Activated CD8-positive, alpha-beta memory T cell treated with anti-CD3 and anti-CD28 coated beads, Interleukin-2, amount 10 ng/mL, durations not matched to agents 7 days and 5 days (primary cell): ENCODE measurements around the gene EFTUD2. TPM values are rescaled to one million over a fixed set of nuclear protein-coding genes. Genes with fewer than 3 reads are reported as not detected.
"Not testable (repeated sequence)": the region's sequence is repeated elsewhere in the genome, so short reads cannot be mapped to it uniquely, and the experiment has no call there.

Experiments
- ATAC-seq: fragments of 150-1000 bp; cut with Tn5 transposase; one replicate; pipeline ENCODE4 v1.10.0; 2021; ENCODE audit warnings: moderate library complexity
- CTCF ChIA-PET: fragments of 350-600 bp; sonication (Branson Sonifier 250); formaldehyde crosslinking; loops from one replicate; lab custom pipeline; 2021; ENCODE audit warnings: antibody characterized with exemption; lab: Charles Lee
- DNase-seq: peaks from one replicate; pipeline ENCODE4 v3.0.0-alpha.2; 2020
- H3K27ac Mint-ChIP-seq: one replicate; pipeline ENCODE4 v1.8.0; 2021; ENCODE audit warnings: mild to moderate bottlenecking, mixed read lengths
- H3K27me3 Mint-ChIP-seq: one replicate; pipeline ENCODE4 v1.8.0; 2021; ENCODE audit warnings: mixed read lengths
- H3K36me3 Mint-ChIP-seq: one replicate; pipeline ENCODE4 v1.8.0; 2021; ENCODE audit warnings: mild to moderate bottlenecking, mixed read lengths
- H3K4me1 Mint-ChIP-seq: one replicate; pipeline ENCODE4 v1.8.0; 2021; ENCODE audit warnings: mixed read lengths
- H3K4me3 Mint-ChIP-seq: one replicate; pipeline ENCODE4 v1.8.0; 2021; ENCODE audit warnings: mild to moderate bottlenecking, moderate library complexity, mixed read lengths
- H3K9me3 Mint-ChIP-seq: one replicate; pipeline ENCODE4 v1.8.0; 2022; ENCODE audit warnings: low read depth, mixed read lengths
- total RNA-seq, 2 experiments: library from RNA; stranded (reverse); gene quantifications; one replicate each; pipeline ENCODE4 v1.2.3, GENCODE V29; 2021

Gene EFTUD2
- total RNA-seq, 2 experiments from 2014 or later = 134 to 178 TPM

DNA sequence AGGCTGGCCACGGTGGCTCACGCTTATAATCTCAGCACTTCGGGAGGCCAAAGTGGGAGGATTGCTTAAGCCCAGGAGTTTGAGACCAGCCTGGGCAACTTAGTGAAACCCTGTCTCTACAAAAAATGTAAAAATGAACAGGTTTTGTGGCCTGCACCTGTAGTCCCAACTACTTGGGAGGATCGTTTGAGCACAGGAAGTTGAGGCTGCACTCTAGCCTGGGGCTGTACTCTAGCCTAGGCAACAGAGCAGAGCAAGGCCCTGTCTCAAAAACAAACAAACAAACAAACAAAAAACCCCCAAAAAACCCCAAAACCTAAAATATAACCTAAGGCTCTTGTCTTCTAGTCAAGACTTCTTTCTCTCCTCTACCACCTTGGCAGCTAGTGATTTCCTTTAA lies 59.0 kb downstream of the EFTUD2 start:
- Mint-ChIP-seq H3K9me3 (no peaks in the 10 kb centered on the region), H3K27me3 (no peaks in the 10 kb centered on the region), H3K36me3 (no peaks in the 10 kb centered on the region), H3K27ac (no peak overlapping the region), H3K4me3 (no peak overlapping the region), H3K4me1 (no peaks in the 10 kb centered on the region)
- CTCF ChIA-PET = no interaction called here
- ATAC-seq (no peak), DNase-seq (no peak)

DNA sequence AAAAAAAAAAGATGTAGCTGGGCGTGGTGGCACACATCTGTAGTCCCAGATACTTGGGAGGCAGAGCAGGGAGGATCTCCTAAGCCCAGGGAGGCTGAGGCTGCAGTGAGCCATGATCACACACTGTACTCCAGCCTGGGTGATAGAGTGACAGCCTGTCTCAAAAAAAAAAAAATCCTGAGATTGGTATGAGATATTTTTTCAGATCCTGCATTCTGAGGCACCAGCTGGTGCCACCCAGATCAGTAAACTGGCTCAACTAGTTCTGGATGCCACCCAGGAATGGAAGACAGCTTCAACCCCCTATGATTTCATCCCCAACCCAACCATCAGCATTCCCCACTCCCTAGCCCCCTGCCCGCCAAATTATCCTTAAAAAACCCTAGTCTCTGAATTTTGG lies 62.0 kb downstream of the EFTUD2 start:
- no peak overlapping the region for H3K4me3 Mint-ChIP-seq
- no peaks in the 10 kb centered on the region for H3K36me3 Mint-ChIP-seq
- no peak for DNase-seq
- H3K4me1 Mint-ChIP-seq = no peaks in the 10 kb centered on the region
- CTCF ChIA-PET = interaction anchor here (0.7 to 2.2 kb wide), 5 partner anchors 20 to 436 kb away, joined by 3 to 6 read pairs (median 3); no protein-coding TSS in a partner anchor
- H3K9me3 Mint-ChIP-seq = no peaks in the 10 kb centered on the region
- no peak overlapping the region for H3K27ac Mint-ChIP-seq
- H3K27me3 Mint-ChIP-seq = peaks cover 18% of the 10 kb centered on the region
- ATAC-seq = no peak

DNA sequence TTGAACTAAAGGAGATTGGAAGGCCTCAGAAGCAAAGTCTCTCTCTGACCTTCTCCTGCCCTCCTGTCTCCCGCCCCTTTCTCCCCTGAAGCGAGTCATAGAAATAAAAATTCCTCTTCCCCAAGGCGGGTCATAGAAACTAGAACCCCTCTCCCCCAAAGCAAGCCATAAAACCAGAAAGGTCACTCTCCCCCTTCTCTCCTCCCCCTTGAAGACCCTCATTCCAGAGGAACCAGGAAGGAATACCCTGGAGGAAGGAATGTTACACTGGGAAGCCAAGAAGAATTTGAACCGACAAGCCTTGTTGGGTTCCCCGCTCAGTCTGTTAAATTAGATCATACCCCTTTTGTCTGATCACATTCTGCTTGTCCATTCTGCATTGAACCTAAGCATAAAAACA lies 66.4 kb downstream of the EFTUD2 start:
- Mint-ChIP-seq H3K4me3 (no peak overlapping the region), H3K27me3 (peaks cover 52% of the 10 kb centered on the region)

DNA sequence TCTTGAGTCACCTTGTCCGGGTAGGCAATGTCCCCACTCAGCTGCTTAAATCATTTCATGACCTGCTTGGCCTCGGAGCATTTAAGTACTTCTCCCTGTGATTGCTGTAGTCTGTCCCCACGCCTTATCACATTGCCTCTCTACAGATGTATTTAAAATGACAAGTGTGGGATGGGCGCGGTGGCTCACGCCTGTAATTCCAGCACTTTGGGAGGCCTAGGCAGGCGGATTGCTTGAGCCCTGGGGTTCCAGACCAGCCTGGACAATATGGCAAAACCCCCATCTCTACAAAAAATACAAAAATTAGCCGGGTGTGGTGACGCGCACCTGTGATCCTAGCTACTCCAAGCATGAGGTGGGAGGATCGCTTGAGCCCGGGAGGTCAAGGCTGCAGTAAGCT lies 67.9 kb downstream of the EFTUD2 start:
- Mint-ChIP-seq H3K27me3 (peaks cover 64% of the 10 kb centered on the region), H3K4me1 (peaks cover 6% of the 10 kb centered on the region), H3K4me3 (no peak overlapping the region), H3K9me3 (no peaks in the 10 kb centered on the region), H3K27ac (no peak overlapping the region), H3K36me3 (peaks cover 3% of the 10 kb centered on the region)
- CTCF ChIA-PET = interaction anchor here (0.5 to 2.9 kb wide), 3 partner anchors 53 to 321 kb away, joined by 3 to 21 read pairs (median 4); partner anchors contain the start of gene ACBD4
- ATAC-seq (no peak), DNase-seq (no peak)

More for the DNA sequence above, 66.4 kb downstream of the EFTUD2 start:
- DNase-seq (no peak), ATAC-seq (no peak)
- CTCF ChIA-PET = interaction anchor here (2.9 kb wide), 1 partner anchor 54 kb away, joined by 21 read pairs; no protein-coding TSS in a partner anchor
- no peaks in the 10 kb centered on the region for H3K9me3 Mint-ChIP-seq
- H3K4me1 Mint-ChIP-seq = peaks cover 6% of the 10 kb centered on the region
- H3K27ac Mint-ChIP-seq = no peak overlapping the region
- H3K36me3 Mint-ChIP-seq = peaks cover 3% of the 10 kb centered on the region

DNA sequence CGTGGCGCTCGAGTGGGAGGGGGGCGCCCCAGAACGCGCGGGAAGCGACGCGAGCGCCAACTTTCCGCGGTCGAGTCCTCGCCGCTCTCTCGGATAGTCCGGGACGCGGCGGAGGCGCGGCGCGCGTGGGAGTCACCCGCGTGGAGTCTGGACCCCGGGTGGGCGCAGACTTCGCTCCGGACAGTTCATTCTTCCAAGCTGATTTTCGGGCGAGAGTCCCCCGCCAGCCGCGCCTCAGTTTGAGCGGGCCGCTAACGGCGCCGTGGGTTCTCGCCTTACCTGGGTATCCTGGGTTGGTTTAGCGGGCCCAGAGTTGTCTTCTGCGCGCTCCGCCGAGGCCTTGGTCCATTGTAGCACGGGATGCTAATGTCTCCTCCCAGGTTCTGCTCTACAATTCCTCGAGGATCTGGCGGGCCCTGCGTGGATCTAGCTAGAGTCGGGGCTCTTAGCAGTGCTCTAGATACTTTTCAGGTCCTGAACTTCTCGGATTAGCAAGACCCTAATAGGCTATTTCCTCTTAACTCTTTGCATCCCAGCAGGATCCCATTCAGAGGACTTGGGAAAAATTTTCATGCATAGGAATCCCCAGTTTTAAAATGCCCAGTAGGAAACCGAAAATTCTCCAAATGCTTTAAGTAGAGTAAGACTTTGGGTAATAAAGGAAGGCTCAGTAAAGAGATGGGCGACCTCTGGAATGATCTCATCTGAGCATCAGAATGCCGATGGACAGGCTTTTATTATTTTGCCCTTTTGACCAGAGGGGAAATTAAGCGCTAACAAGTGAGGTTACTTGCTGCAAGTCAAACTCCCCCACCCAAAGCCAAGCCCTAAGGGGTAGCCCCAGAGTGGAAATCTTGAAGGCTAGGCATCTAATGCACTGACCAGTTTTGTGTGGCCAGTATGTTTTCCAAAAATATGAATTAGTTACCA lies 68.6 kb downstream of the EFTUD2 start:
- Mint-ChIP-seq H3K36me3 (peaks cover 3% of the 10 kb centered on the region), H3K27me3 (peaks cover 66% of the 10 kb centered on the region), H3K4me3 (peak overlapping the region; percentile 53), H3K4me1 (peaks cover 6% of the 10 kb centered on the region), H3K27ac (no peak overlapping the region), H3K9me3 (no peaks in the 10 kb centered on the region)
- DNase-seq = no peak
- CTCF ChIA-PET = interaction anchor here (0.5 to 2.9 kb wide), 3 partner anchors 52 to 322 kb away, joined by 3 to 21 read pairs (median 4); partner anchors contain the start of gene ACBD4
- peak; percentile 37 for ATAC-seq

DNA sequence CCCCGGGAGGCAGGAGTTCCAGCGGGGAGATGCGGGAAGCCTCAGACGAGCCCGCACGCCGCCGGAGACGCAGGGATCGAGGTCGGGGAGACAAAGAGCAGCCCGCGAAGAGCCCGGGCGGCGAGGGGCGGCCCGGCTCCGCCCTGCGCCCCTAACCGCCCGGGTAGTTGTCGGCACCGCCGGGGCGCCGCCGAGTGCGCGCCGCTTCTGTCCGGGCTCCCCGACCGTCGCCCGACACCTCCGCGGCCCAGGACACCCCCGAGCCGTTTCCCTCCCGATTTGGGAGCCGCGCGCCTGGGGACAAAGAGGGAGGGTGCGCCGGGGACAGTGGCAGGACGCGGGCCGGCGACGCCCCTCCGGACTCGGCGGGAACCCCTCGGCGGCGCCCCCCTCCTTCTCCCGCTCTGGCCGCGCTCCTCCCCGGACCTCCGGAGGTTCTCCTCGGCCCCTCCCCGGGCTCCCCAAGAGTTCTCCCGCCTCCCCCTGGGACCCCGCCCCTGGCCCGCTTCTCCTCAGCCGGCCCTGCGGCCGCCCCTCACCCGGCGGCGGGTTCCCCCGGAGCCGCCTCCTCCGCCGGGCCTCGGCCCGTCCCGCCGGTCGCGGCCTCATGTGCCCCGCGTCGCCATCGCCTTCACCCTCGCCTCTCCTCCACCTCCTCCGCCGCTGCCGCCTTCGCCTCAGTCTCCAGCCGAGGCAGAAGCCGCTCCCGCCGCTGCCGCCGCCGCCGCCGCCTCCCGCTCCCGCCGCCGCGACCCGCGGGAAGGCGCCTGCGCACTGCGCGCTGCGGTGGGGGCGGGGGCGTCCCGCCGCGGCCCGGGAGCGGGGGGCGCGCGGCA lies 69.5 kb downstream of the EFTUD2 start, which contains the start of gene GJC1:
Gene GJC1, minus strand, starts transcription at position 765 of the 836 bp plus-strand sequence. CDS start 24,470 bp downstream, outside the sequence.
- H3K36me3 Mint-ChIP-seq = peaks cover 3% of the 10 kb centered on the region
- CTCF ChIA-PET = interaction anchor here (1.5 to 2.9 kb wide), 3 partner anchors 50 to 306 kb away, joined by 4 to 21 read pairs (median 13); partner anchors contain the start of gene ACBD4
- H3K4me3 Mint-ChIP-seq = peak within 1 kb of the TSS; percentile 61
- H3K4me1 Mint-ChIP-seq = peaks cover 6% of the 10 kb centered on the region
- H3K27me3 Mint-ChIP-seq = peaks cover 66% of the 10 kb centered on the region
- no peak within 1 kb of the TSS for H3K27ac Mint-ChIP-seq
- DNase-seq (no peak), ATAC-seq (peak; percentile 75)
- H3K9me3 Mint-ChIP-seq = no peaks in the 10 kb centered on the region

DNA sequence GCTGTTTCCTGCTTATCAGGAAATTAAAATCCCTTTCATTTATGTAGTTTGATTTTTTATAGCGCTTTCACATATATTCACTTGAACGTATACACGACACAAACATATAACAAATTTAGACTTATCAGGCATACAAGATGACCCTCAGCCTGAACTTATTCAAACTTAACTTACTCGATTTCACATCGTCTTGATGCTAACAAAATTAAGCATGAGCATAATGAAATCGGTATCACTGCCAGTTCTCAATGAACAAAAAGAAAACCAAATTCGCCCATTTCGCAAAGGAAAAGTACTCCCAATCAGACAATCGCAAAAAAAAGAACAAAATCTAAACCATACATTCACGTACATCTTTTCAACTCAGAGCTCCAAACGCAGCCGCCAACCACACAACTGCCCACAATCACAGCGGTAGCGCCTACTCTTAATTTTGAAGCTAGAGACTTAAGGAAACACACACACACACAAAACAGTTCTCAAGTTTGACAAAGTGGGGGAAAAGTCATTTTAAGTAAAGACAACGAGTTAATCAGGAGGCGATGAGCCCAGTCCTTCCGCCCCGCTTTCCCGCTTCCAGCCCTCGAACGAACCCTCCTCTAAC lies 70.2 kb downstream of the EFTUD2 start:
- peaks cover 6% of the 10 kb centered on the region for H3K4me1 Mint-ChIP-seq
- ATAC-seq (no peak), DNase-seq (peak; percentile 52)
- no peaks in the 10 kb centered on the region for H3K9me3 Mint-ChIP-seq
- H3K4me3 Mint-ChIP-seq = peak overlapping the region; percentile 61
- H3K36me3 Mint-ChIP-seq = peaks cover 3% of the 10 kb centered on the region
- H3K27ac Mint-ChIP-seq = no peak overlapping the region
- CTCF ChIA-PET = interaction anchor here (1.0 to 1.7 kb wide), 2 partner anchors 50 to 54 kb away, joined by 4 to 13 read pairs; no protein-coding TSS in a partner anchor
- H3K27me3 Mint-ChIP-seq = peaks cover 64% of the 10 kb centered on the region

DNA sequence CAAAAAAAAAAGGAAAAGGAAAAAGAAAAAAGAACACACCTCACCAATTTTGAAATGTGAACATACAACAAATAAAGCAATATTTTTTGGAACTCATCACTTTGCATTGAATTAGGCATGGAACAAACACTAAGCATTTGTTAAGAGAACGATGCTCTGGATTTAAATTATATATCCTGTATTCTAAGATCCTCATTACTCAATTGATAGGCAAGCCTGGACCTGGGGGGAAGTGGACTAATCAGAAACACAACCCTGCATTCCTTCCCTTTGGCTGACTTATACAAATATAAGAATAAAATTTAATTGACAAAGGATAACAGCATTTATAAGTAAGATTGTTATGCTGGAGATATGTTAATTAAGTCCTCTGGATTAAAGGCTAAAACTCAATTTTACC lies 71.4 kb downstream of the EFTUD2 start:
- H3K4me3 Mint-ChIP-seq = no peak overlapping the region

DNA sequence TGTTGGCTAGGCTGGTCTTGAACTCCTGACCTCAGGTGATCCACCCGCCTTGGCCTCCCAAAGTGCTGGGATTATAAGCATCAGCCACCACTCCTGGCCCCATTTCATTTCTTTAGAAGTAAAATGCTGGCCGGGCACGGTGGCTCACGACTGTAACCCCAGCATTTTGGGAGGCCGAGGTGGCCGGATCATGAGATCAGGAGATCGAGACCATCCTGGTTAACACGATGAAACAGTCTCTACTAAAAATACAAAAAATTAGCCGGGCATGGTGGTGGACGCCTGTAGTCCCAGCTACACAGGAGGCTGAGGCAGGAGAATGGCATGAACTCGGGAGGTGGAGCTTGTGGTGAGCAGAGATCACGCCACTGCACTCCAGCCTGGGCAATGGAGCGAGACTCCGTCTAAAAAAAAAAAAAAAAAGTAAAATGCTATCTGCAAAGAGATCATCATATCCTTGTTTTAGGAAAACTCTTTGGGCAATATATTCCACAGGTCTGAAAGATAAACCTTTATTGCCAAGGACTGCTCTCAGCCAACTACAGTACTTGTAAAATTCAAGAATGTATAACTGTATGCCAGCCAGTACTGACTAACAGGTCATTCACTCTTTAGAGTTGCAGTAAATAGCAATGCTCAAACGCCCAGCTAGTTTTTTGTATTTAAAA lies 73.0 kb downstream of the EFTUD2 start:
- no peak overlapping the region for H3K27ac Mint-ChIP-seq
- no peak for DNase-seq
- H3K4me1 Mint-ChIP-seq = peaks cover 6% of the 10 kb centered on the region
- H3K27me3 Mint-ChIP-seq = peaks cover 39% of the 10 kb centered on the region
- H3K36me3 Mint-ChIP-seq = peaks cover 3% of the 10 kb centered on the region
- no peak overlapping the region for H3K4me3 Mint-ChIP-seq
- no peak for ATAC-seq
- CTCF ChIA-PET = interaction anchor here (0.6 to 1.0 kb wide), 2 partner anchors 47 to 565 kb away, joined by 3 read pairs; no protein-coding TSS in a partner anchor
- no peaks in the 10 kb centered on the region for H3K9me3 Mint-ChIP-seq

More for the DNA sequence above, 71.4 kb downstream of the EFTUD2 start:
- no peak for DNase-seq
- Mint-ChIP-seq H3K36me3 (peaks cover 3% of the 10 kb centered on the region), H3K27me3 (peaks cover 55% of the 10 kb centered on the region), H3K27ac (no peak overlapping the region), H3K4me1 (peaks cover 6% of the 10 kb centered on the region), H3K9me3 (no peaks in the 10 kb centered on the region)
- CTCF ChIA-PET = interaction anchor here (1.7 kb wide), 1 partner anchor 48 kb away, joined by 13 read pairs; no protein-coding TSS in a partner anchor
- ATAC-seq = no peak

DNA sequence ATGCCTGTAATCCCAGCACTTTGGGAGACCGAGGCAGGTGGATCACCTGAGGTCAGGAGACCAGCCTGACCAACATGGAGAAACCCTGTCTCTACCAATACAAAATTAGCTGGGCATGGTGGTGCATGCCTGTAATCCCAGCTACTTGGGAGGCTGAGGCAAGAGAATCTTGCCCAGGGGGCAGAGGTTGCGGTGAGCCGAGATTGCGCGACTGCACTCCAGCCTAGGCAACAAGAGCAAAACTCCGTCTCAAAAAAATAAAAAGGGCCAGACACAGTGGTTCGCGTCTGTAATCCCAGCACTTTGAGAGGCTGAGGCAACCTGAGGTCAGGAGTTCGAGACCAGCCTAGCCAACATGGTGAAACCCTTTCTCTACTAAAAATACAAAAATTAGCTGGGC lies 74.0 kb downstream of the EFTUD2 start:
- CTCF ChIA-PET = interaction anchor here (0.6 kb wide), 1 partner anchor 532 kb away, joined by 4 read pairs; no protein-coding TSS in a partner anchor

DNA sequence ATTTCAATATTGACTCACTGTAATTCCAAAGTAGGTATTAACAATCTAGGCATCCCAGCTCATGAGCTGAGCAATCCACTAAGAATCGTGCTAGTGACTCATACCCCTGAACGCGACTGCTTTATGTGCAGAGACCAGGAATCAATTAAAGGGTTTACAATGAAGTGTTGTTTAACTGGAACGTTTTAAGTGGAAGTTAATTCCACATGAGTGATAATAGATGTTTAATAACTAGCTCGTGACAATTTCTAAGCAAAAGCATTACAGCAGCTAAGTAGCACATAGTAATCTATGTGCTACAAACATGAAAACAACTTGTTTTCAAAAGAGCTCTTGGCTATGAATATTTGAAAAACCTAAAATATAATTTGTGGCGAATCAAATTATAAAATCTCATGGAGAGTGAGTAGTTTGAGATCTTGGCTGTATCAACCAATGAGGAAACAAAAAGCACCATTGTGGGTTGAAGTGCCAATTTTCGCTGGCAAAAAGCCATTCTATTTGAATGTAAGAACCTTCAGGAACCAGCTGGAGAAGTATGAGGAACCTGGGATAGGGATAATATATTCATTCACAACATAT lies 78.5 kb downstream of the EFTUD2 start:
- H3K9me3 Mint-ChIP-seq = no peaks in the 10 kb centered on the region
- no peak overlapping the region for H3K27ac Mint-ChIP-seq
- peaks cover 18% of the 10 kb centered on the region for H3K27me3 Mint-ChIP-seq
- H3K4me3 Mint-ChIP-seq = no peak overlapping the region
- CTCF ChIA-PET = interaction anchor here (0.7 kb wide), 1 partner anchor 12 kb away, joined by 3 read pairs; no protein-coding TSS in a partner anchor
- no peak for DNase-seq
- H3K4me1 Mint-ChIP-seq = no peaks in the 10 kb centered on the region
- H3K36me3 Mint-ChIP-seq = no peaks in the 10 kb centered on the region
- no peak for ATAC-seq

More for the DNA sequence above, 74.0 kb downstream of the EFTUD2 start:
- not testable (repeated sequence) for DNase-seq, H3K4me3 Mint-ChIP-seq, ATAC-seq, H3K36me3 Mint-ChIP-seq, H3K4me1 Mint-ChIP-seq, H3K9me3 Mint-ChIP-seq, H3K27ac Mint-ChIP-seq
- peaks cover 38% of the 10 kb centered on the region for H3K27me3 Mint-ChIP-seq

DNA sequence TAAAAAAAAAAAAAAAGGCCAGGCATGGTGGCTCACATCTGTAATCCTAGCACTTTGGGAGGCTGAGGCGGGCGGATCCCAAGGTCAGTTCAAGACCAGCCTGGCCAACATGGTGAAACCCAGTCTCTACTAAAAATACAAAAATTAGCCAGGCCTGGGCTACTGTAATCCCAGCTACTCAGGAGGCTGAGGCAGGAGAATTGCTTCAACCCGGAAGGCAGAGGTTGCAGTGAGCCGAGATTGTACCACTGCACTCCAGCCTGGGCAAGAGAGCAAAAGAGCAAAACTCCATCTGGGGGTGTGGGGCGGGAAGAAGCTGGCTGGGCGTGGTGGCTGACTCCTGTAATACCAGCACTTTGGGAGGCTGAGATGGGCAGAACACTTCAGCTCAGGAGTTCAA lies 80.7 kb downstream of the EFTUD2 start:
- peaks cover 20% of the 10 kb centered on the region for H3K27me3 Mint-ChIP-seq
- H3K36me3 Mint-ChIP-seq, H3K27ac Mint-ChIP-seq, ATAC-seq, DNase-seq, H3K4me1 Mint-ChIP-seq, CTCF ChIA-PET, H3K9me3 Mint-ChIP-seq, H3K4me3 Mint-ChIP-seq: not testable (repeated sequence)
